Gastroesophageal sphincter (tissue), 4 donors: Measurements from ENCODE around the gene IFNA7. TPM values are rescaled to one million over a fixed set of nuclear protein-coding genes. Genes with fewer than 3 reads are reported as not detected.
"Not testable (repeated sequence)": the region's sequence is repeated elsewhere in the genome, so short reads cannot be mapped to it uniquely, and the experiment has no call there.

Experiments used
- ATAC-seq: fragments of 150-250 bp; one replicate; pipeline ENCODE4 v1.9.1; 2016; ENCODE audit warnings: mild to moderate bottlenecking, moderate library complexity
- H3K27ac ChIP-seq, 4 donors: fragments of 200-600 bp; sonication (generic) in 3 of 4; 1 replicate in 3 of 4; 2 replicates in 1 of 4; pipeline ENCODE4 v1.5.1; 2016 to 2019
- H3K27me3 ChIP-seq: fragments of 200-600 bp; sonication (generic); one replicate; pipeline ENCODE4 v1.5.1; 2019
- H3K36me3 ChIP-seq, 2 donors: fragments of 200-600 bp; sonication (generic); one replicate each; pipeline ENCODE4 v1.5.1; 2019; ENCODE audit warnings: control low read depth in 1 of 2
- H3K4me1 ChIP-seq, 3 donors: fragments of 200-600 bp; sonication (generic); 1 replicate in 2 of 3; 2 replicates in 1 of 3; pipeline ENCODE4 v1.5.1; 2016 to 2019; ENCODE audit warnings: control low read depth in 2 of 3
- H3K4me3 ChIP-seq, 2 donors: fragments of 200-600 bp; sonication (generic); one replicate each; pipeline ENCODE4 v1.5.1; 2019; ENCODE audit warnings: mild to moderate bottlenecking in 1 of 2, moderate library complexity in 1 of 2
- H3K9me3 ChIP-seq, 3 donors: fragments of 200-600 bp; sonication (generic); one replicate each; pipeline ENCODE4 v1.5.1; 2017 to 2019; ENCODE audit warnings: control low read depth in 2 of 3
- EP300 ChIP-seq: sonication (generic); formaldehyde crosslinking; IDR thresholded peaks from one replicate; pipeline ENCODE4 v1.6.1; 2017; ENCODE audit warnings: antibody characterized with exemption, mild to moderate bottlenecking
- POLR2A ChIP-seq, 2 donors: fragments of 450-650 bp; IDR thresholded peaks; one replicate each; pipeline ENCODE4 v1.6.1; 2017; ENCODE audit warnings: antibody characterized with exemption in 2 of 2, mild to moderate bottlenecking in 2 of 2, moderate library complexity in 1 of 2
- POLR2AphosphoS5 ChIP-seq: sonication (generic); formaldehyde crosslinking; IDR thresholded peaks from one replicate; pipeline ENCODE4 v1.6.1; 2017; ENCODE audit warnings: antibody characterized with exemption
- WGBS, 2 donors: methylation state at CpG; one replicate each; pipeline ENCODE4 v1.1.5; 2018; ENCODE audit warnings: low coverage in 1 of 2; 5-methylcytosine and 5-hydroxymethylcytosine counted together
- total RNA-seq, 4 donors: library from RNA; depleted of rRNA; stranded (reverse); fragments of >200 nt; gene quantifications; one replicate each; pipeline ENCODE4 v1.1.0, GENCODE V29; 2016
- TF ChIP-seq, protein P1 (sequence below), 4 experiments: fragments of 200-600 bp in 2 of 4; fragments of 450-650 bp in 2 of 4; sonication (generic) in 1 of 4; IDR thresholded peaks; one replicate each; pipeline ENCODE4 v1.5.1; 2017 to 2019; ENCODE audit warnings: antibody characterized with exemption in 4 of 4, mild to moderate bottlenecking in 2 of 4, moderate library complexity in 2 of 4

IFNA7 gene
- not detected for total RNA-seq

DNA sequence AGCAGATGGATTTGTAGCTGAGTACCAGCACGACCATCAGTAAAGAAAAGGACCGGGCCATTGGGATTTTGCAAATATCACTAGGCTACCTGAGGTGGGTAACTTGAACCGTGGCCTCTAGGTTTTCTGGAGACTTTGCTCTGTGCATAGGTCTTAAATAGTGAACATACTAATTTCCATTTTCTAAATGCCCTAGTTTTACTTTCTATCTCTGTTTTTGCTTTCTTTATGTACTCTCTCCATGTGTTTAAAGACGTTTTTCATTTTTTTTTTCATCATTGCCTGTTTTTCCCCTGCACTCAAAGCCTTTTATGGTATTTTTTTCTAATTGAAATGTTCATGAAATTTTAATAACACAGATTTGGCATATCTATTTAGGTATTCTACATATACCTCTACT, at the start of gene IFNA7:
TSS of gene IFNA7 (minus strand) at position 101 of the 400 bp plus-strand sequence. CDS start at position 61, 40 bp downstream.
- not testable (repeated sequence) for H3K27ac ChIP-seq, ATAC-seq, H3K36me3 ChIP-seq, H3K27me3 ChIP-seq, H3K9me3 ChIP-seq, H3K4me3 ChIP-seq, H3K4me1 ChIP-seq
- 67 to 82% methylated on average over 2 to 4 of the region's 4 CpGs for WGBS, 2 donors

DNA sequence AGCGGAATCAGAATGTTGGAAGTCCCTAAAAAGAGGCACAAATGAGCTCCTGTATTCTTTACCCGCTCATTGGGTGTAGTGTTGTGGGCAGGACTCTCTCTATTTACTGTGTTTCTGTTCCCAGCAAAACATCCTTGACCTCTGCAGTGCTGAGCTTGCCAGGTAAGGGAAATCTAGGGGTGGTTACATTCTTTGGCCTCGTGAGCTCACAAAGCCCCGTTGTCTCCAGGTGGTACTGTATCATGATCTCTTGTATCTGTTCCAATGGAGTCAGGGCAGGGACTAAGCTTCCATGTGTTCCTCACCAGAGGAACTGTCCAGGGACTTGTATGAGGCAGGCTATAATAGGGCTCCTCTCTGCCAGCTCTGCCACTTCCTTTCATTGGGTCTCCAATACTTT, 49.6 kb upstream of the IFNA7 start:
- Histone ChIP-seq H3K27me3 (peaks cover 4% of the 10 kb centered on the region), H3K9me3 (no peaks in the 10 kb centered on the region), H3K36me3 (no peaks in the 10 kb centered on the region), H3K27ac (no peak overlapping the region), H3K4me3 (no peak overlapping the region), H3K4me1 (no peaks in the 10 kb centered on the region)
- 64 to 88% methylated on average over 3 to 4 of the region's 4 CpGs for WGBS, 2 donors
- ATAC-seq = no peak
- TF ChIP-seq POLR2A (IDR thresholded peaks at IDR 0.05) (no peak), POLR2AphosphoS5 (no peak), EP300 (no peak)
- TF ChIP-seq, protein P1, sequence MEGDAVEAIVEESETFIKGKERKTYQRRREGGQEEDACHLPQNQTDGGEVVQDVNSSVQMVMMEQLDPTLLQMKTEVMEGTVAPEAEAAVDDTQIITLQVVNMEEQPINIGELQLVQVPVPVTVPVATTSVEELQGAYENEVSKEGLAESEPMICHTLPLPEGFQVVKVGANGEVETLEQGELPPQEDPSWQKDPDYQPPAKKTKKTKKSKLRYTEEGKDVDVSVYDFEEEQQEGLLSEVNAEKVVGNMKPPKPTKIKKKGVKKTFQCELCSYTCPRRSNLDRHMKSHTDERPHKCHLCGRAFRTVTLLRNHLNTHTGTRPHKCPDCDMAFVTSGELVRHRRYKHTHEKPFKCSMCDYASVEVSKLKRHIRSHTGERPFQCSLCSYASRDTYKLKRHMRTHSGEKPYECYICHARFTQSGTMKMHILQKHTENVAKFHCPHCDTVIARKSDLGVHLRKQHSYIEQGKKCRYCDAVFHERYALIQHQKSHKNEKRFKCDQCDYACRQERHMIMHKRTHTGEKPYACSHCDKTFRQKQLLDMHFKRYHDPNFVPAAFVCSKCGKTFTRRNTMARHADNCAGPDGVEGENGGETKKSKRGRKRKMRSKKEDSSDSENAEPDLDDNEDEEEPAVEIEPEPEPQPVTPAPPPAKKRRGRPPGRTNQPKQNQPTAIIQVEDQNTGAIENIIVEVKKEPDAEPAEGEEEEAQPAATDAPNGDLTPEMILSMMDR (IDR thresholded peaks at IDR 0.05) = no peak

DNA sequence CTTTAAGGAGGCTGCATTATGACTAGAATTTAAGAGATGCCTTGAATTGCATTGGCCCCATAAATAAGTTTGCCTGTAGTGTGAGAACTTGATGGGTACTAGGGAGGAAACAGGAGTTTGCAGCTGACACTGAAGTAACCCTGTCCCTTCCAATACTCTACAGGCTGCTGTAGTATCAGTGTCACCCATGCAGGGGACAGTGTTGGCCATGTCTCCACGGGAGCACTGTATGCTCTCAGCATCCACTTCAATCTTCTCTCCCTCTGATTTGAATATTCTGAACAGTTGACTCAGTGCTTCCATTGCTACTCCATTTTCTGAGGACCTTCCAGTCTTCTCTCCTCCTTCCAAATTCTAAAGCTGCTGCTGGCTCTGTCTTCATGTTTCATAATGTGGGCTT, 49.2 kb upstream of the IFNA7 start:
- H3K27ac ChIP-seq = no peak overlapping the region
- no peak overlapping the region for H3K4me3 ChIP-seq
- TF ChIP-seq, protein P1 (IDR thresholded peaks at IDR 0.05) = no peak
- TF ChIP-seq POLR2AphosphoS5 (no peak), EP300 (no peak), POLR2A (IDR thresholded peaks at IDR 0.05) (no peak)
- no peaks in the 10 kb centered on the region for H3K9me3 ChIP-seq
- ATAC-seq = no peak
- peaks cover 4% of the 10 kb centered on the region for H3K27me3 ChIP-seq
- H3K4me1 ChIP-seq = no peaks in the 10 kb centered on the region
- WGBS, 2 donors = 63 to 75% methylated on average over 1 of the region's 1 CpG
- no peaks in the 10 kb centered on the region for H3K36me3 ChIP-seq

DNA sequence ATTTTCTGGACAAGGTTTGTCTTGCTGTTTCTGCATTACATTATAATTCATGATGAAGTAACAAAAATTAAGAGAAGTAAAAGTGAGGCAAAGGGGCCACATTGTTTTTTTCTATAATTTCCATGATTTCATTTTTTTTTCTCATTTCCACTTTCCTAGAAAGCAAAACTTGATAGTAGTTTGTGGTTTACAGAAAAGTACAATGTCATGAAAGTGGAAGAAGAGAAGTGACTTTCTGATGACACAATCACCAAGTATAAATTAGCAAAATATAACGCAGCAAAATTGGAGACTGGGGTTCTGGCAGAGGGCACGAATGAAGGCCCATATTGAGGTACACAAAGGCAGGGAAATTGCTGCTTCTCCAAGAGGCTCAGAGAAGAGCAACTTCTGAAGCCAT, 42.8 kb upstream of the IFNA7 start:
- WGBS, 2 donors = 47 to 51% methylated on average over 2 of the region's 2 CpGs
- Histone ChIP-seq H3K27me3 (peaks cover 10% of the 10 kb centered on the region), H3K27ac (no peak overlapping the region), H3K9me3 (no peaks in the 10 kb centered on the region), H3K4me3 (no peak overlapping the region), H3K4me1 (no peaks in the 10 kb centered on the region), H3K36me3 (no peaks in the 10 kb centered on the region)
- no peak for ATAC-seq
- no peak for TF ChIP-seq POLR2A (IDR thresholded peaks at IDR 0.05)

DNA sequence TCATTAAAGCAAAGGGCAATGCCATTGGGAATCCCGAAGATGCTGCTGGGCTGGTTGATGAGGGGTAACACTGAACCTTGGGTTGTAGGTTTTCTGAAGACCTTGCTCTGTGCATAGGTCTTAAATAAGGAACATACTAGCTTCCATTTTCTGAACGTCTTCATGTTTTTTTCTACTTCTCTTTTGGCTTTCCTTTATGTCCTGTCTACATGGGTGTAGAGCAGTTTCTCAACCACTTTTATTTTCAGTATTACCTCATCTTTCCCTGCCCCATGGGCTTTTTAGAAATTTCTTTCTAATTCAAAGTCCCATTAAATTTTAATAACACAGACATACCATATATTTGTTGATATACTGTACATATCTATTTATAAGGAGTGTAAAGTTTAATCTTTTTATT, 37.9 kb upstream of the IFNA7 start, which contains the start of gene IFNA14:
TSS of gene IFNA14 (minus strand) at position 95 of the 400 bp plus-strand sequence. CDS start at position 25, 70 bp downstream.
- 71 to 78% methylated on average over 2 of the region's 2 CpGs for WGBS, 2 donors
- no peak for ATAC-seq

DNA sequence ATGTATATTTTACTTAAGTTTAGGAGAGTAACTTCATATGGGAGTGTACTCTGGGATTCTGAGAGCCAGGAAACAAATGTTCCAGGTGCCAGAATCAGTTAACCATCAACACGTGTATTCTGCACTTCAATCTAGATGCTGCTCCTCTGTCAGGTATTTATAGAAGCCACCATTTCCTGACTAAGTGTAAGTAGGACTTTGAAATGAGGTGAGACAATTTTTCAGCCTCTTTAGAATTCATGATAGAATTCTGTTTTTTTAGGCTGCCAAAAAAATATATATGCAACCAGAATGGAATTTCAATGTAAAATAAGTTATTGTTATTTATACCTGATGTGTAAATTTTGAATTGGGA, 34.3 kb upstream of the IFNA7 start:
- 0 to 38% methylated on average over 1 of the region's 1 CpG for WGBS, 2 donors
- ATAC-seq, H3K9me3 ChIP-seq: not testable (repeated sequence)

More for the DNA sequence above, 37.9 kb upstream of the IFNA7 start, which contains the start of gene IFNA14:
- no peak within 1 kb of the TSS for H3K4me3 ChIP-seq
- H3K4me1 ChIP-seq = no peaks in the 10 kb centered on the region
- no peaks in the 10 kb centered on the region for H3K9me3 ChIP-seq
- no peaks in the 10 kb centered on the region for H3K36me3 ChIP-seq
- peaks cover 6% of the 10 kb centered on the region for H3K27me3 ChIP-seq
- TF ChIP-seq POLR2AphosphoS5 = no peak
- no peak for TF ChIP-seq POLR2A (IDR thresholded peaks at IDR 0.05)
- TF ChIP-seq, protein P1 (IDR thresholded peaks at IDR 0.05) = no peak
- no peak for TF ChIP-seq EP300
- no peak within 1 kb of the TSS for H3K27ac ChIP-seq

More for the DNA sequence above, 34.3 kb upstream of the IFNA7 start:
- not testable (repeated sequence) for H3K4me3 ChIP-seq, H3K27me3 ChIP-seq, H3K36me3 ChIP-seq, H3K27ac ChIP-seq, H3K4me1 ChIP-seq
